MM.1S (cell line): ENCODE results near the gene SELENOW.

Source experiments
- EZH2 ChIP-seq: fragments of 300-600 bp; sonication (generic); optimal IDR thresholded peaks from 2 replicates; pipeline ENCODE3; 2017; ENCODE audit warnings: low read depth, mild to moderate bottlenecking, antibody characterized with exemption, low read length, mixed read lengths
- EZH2phosphoT487 ChIP-seq: fragments of 300-600 bp; sonication (generic); IDR thresholded peaks from 2 replicates; pipeline ENCODE4 v1.6.1; 2018; ENCODE audit warnings: antibody characterized with exemption, low read length
- TF ChIP-seq, protein P1 (sequence below): fragments of 300-600 bp; sonication (generic); IDR thresholded peaks from 2 replicates; pipeline ENCODE4 v1.5.1; 2016; ENCODE audit warnings: antibody characterized with exemption, low read length, mixed read lengths

DNA sequence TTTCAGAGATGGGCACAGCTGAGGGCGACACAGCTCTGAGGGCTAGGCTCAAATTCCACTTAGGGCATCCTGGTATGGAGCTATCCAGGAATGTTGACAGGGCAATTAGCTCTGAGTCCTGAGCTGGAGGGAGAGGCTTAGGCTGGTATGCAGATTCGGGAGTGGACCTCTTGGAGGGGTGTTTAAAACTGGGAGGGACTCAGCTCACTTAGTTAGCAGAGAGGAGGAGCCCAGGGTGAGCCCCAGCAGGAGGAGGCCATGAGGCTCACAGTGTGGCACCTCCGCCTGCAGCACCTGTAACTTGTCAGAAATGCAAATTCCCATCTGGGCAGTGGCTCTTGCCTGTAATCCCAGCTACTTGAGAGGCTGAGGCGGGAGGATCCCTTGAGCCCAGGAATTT lies 43.4 kb upstream of the SELENOW start:
- TF ChIP-seq, protein P1, sequence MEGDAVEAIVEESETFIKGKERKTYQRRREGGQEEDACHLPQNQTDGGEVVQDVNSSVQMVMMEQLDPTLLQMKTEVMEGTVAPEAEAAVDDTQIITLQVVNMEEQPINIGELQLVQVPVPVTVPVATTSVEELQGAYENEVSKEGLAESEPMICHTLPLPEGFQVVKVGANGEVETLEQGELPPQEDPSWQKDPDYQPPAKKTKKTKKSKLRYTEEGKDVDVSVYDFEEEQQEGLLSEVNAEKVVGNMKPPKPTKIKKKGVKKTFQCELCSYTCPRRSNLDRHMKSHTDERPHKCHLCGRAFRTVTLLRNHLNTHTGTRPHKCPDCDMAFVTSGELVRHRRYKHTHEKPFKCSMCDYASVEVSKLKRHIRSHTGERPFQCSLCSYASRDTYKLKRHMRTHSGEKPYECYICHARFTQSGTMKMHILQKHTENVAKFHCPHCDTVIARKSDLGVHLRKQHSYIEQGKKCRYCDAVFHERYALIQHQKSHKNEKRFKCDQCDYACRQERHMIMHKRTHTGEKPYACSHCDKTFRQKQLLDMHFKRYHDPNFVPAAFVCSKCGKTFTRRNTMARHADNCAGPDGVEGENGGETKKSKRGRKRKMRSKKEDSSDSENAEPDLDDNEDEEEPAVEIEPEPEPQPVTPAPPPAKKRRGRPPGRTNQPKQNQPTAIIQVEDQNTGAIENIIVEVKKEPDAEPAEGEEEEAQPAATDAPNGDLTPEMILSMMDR, result no peak
- TF ChIP-seq EZH2 (no peak), EZH2phosphoT487 (no peak)
